ENCODE results near the gene RASGRP2. TPM values are rescaled to one million over a fixed set of nuclear protein-coding genes. Genes with fewer than 3 reads are reported as not detected.

Gene RASGRP2
- total RNA-seq, 4 donors from 2014 or later = 34.5 to 84.9 (median 41.1) TPM

- Histone ChIP-seq H3K4me3 (no peak overlapping the region), H3K36me3 (no peaks in the 10 kb centered on the region), H3K9me3 (no peaks in the 10 kb centered on the region), H3K4me1 (peaks cover 0 to 17% (median 0%) of the 10 kb centered on the region in 3 donors), H3K27me3 (peaks cover 100% of the 10 kb centered on the region), H3K27ac (no peak overlapping the region)
- ATAC-seq = no peak
- no peak for TF ChIP-seq EP300 (IDR thresholded peaks at IDR 0.05)
- TF ChIP-seq CTCF (IDR thresholded peaks at IDR 0.05) = no peak
- TF ChIP-seq POLR2A (IDR thresholded peaks at IDR 0.05) = no peak
- TF ChIP-seq POLR2AphosphoS5 (IDR thresholded peaks at IDR 0.05) = no peak
- WGBS, 2 donors (ENCODE audit: low coverage in 1 of 2) = 100% methylated on average over 1 of the region's 4 CpGs; no CpG with 5 or more reads in 1 of the 2 donors
Observed at GRCh38 chr11:64717268-64717578, 26.7 kb downstream of the RASGRP2 start.

- Histone ChIP-seq H3K4me1 (peaks cover 0 to 21% (median 0%) of the 10 kb centered on the region in 3 donors), H3K9me3 (no peaks in the 10 kb centered on the region), H3K27me3 (peaks cover 100% of the 10 kb centered on the region), H3K4me3 (no peak overlapping the region), H3K36me3 (no peaks in the 10 kb centered on the region), H3K27ac (no peak overlapping the region)
- WGBS, 2 donors (ENCODE audit: low coverage in 1 of 2) = 18 to 36% methylated on average over 3 to 8 of the region's 21 CpGs
- TF ChIP-seq POLR2A (IDR thresholded peaks at IDR 0.05) (no peak), POLR2AphosphoS5 (IDR thresholded peaks at IDR 0.05) (no peak), CTCF (IDR thresholded peaks at IDR 0.05) (no peak), EP300 (IDR thresholded peaks at IDR 0.05) (no peak)
- no peak for ATAC-seq
Observed at GRCh38 chr11:64716473-64717267, 27.3 kb downstream of the RASGRP2 start.

GRCh38 chr11:64715756-64716472 is 28.0 kb downstream of the RASGRP2 start:
- H3K4me1 ChIP-seq = peaks cover 0 to 28% (median 0%) of the 10 kb centered on the region in 3 donors
- no peaks in the 10 kb centered on the region for H3K36me3 ChIP-seq
- H3K27me3 ChIP-seq = peaks cover 100% of the 10 kb centered on the region
- H3K9me3 ChIP-seq = no peaks in the 10 kb centered on the region
- 20% methylated on average over 5 of the region's 13 CpGs; no CpG with 5 or more reads in 1 of the 2 donors for WGBS, 2 donors (ENCODE audit: low coverage in 1 of 2)
- H3K4me3 ChIP-seq = no peak overlapping the region
- TF ChIP-seq POLR2A (IDR thresholded peaks at IDR 0.05) (no peak), POLR2AphosphoS5 (IDR thresholded peaks at IDR 0.05) (no peak), EP300 (IDR thresholded peaks at IDR 0.05) (no peak), CTCF (IDR thresholded peaks at IDR 0.05) (no peak)
- no peak for ATAC-seq
- H3K27ac ChIP-seq = no peak overlapping the region

- no peak overlapping the region for H3K27ac ChIP-seq
- H3K27me3 ChIP-seq = peaks cover 100% of the 10 kb centered on the region
- no peaks in the 10 kb centered on the region for H3K36me3 ChIP-seq
- H3K4me1 ChIP-seq = peaks cover 0 to 28% (median 0%) of the 10 kb centered on the region in 3 donors
- WGBS, 2 donors (ENCODE audit: low coverage in 1 of 2) = 63% methylated on average over 5 of the region's 5 CpGs; no CpG with 5 or more reads in 1 of the 2 donors
- no peak overlapping the region for H3K4me3 ChIP-seq
- TF ChIP-seq POLR2AphosphoS5 (IDR thresholded peaks at IDR 0.05) (no peak), POLR2A (IDR thresholded peaks at IDR 0.05) (no peak), EP300 (IDR thresholded peaks at IDR 0.05) (no peak), CTCF (IDR thresholded peaks at IDR 0.05) (no peak)
- H3K9me3 ChIP-seq = no peaks in the 10 kb centered on the region
- ATAC-seq = no peak
Observed at GRCh38 chr11:64715110-64715509, 28.8 kb downstream of the RASGRP2 start.
